IPS-NIHi11 (cell line): ENCODE data around the gene BCL2.
A peak's percentile ranks its signal among the peaks of the same experiment; 100 is the strongest.

ENCODE experiments used
- DNase-seq: peaks from one replicate; pipeline ENCODE4 v3.0.0; 2012; ENCODE audit warnings: mixed read lengths, low spot score

Gene BCL2

GRCh38 chr18:63107171-63107845 lies 212.3 kb downstream of the BCL2 start:
- DNase-seq = no peak

- no peak for DNase-seq
Measured at GRCh38 chr18:63106727-63107126, 212.8 kb downstream of the BCL2 start.

- no peak for DNase-seq
Measured at GRCh38 chr18:63105636-63106316, 213.8 kb downstream of the BCL2 start.

GRCh38 chr18:63104868-63105267 lies 214.7 kb downstream of the BCL2 start:
- no peak for DNase-seq

- DNase-seq = no peak
Measured at GRCh38 chr18:63102941-63103744, 216.4 kb downstream of the BCL2 start.

GRCh38 chr18:63100630-63101055 lies 218.9 kb downstream of the BCL2 start:
- DNase-seq = no peak

GRCh38 chr18:63099848-63100629 lies 219.5 kb downstream of the BCL2 start:
- no peak for DNase-seq

GRCh38 chr18:63099091-63099840 lies 220.3 kb downstream of the BCL2 start:
- DNase-seq = no peak

- DNase-seq = no peak
Measured at GRCh38 chr18:63098018-63098981, 221.3 kb downstream of the BCL2 start.

GRCh38 chr18:63097178-63097577 lies 222.4 kb downstream of the BCL2 start:
- DNase-seq = no peak

GRCh38 chr18:63096327-63096874 lies 223.2 kb downstream of the BCL2 start:
- no peak for DNase-seq

GRCh38 chr18:63095768-63096167 lies 223.8 kb downstream of the BCL2 start:
- no peak for DNase-seq

- no peak for DNase-seq
Measured at GRCh38 chr18:63091671-63092364, 227.8 kb downstream of the BCL2 start.

- no peak for DNase-seq
Measured at GRCh38 chr18:63090334-63090733, 229.2 kb downstream of the BCL2 start.

GRCh38 chr18:63089041-63089440 lies 230.5 kb downstream of the BCL2 start:
- no peak for DNase-seq

- DNase-seq = peak; percentile 57
Measured at GRCh38 chr18:63088262-63088661, 231.3 kb downstream of the BCL2 start.

GRCh38 chr18:63087421-63088230 lies 231.9 kb downstream of the BCL2 start:
- no peak for DNase-seq

GRCh38 chr18:63085611-63086010 lies 234.0 kb downstream of the BCL2 start:
- DNase-seq = no peak
